Panc1 (cell line): Measurements from ENCODE around the gene OVAAL. TPM values are rescaled to one million over a fixed set of nuclear protein-coding genes. Genes with fewer than 3 reads are reported as not detected.

Experiments used
- ATAC-seq: fragments of 200-7000 bp; cut with Tn5 transposase; 2 replicates; pipeline ENCODE4 v1.9.1; 2020; ENCODE audit warnings: mild to moderate bottlenecking, moderate library complexity
- BruUV-seq: library from RNA; stranded (reverse); fragments of 400-500 nt; replicated peaks from 2 replicates; lab custom pipeline; 2021; lab: Mats Ljungman, UMichigan
- CTCF ChIA-PET: fragments of 300-600 bp; sonication (Branson Sonifier 250); formaldehyde crosslinking; loops from one replicate; lab custom pipeline; 2022; ENCODE audit warnings: antibody characterized with exemption; lab: Charles Lee
- POLR2A ChIA-PET: fragments of 300-600 bp; sonication (Branson Sonifier 250); formaldehyde crosslinking; loops from one replicate; lab custom pipeline; 2022; ENCODE audit warnings: antibody characterized with exemption; lab: Charles Lee
- DNase-seq: peaks from one replicate; pipeline ENCODE4 v3.0.0-alpha.2; 2010; ENCODE audit warnings: low read depth, low spot score
- H3K27ac ChIP-seq: 2 replicates; pipeline ENCODE4 v1.5.1; 2011; ENCODE audit warnings: mild to moderate bottlenecking, low read length, inconsistent platforms
- H3K27me3 ChIP-seq: fragments of 200-500 bp; sonication (Bioruptor generic); 2 replicates; pipeline ENCODE4 v1.6.0; 2014; ENCODE audit warnings: low read length, inconsistent platforms; ENCODE audit not compliant: control insufficient read depth, insufficient read depth
- H3K36me3 ChIP-seq: fragments of 200-500 bp; sonication (Bioruptor generic); 2 replicates; pipeline ENCODE4 v1.5.1; 2014; ENCODE audit warnings: inconsistent platforms, mild to moderate bottlenecking, low read length, moderate library complexity; ENCODE audit not compliant: control insufficient read depth, insufficient read depth
- H3K4me1 ChIP-seq: 2 replicates; pipeline ENCODE4 v1.5.1; 2011; ENCODE audit warnings: inconsistent platforms, mild to moderate bottlenecking, low read length, moderate library complexity; ENCODE audit not compliant: control insufficient read depth, insufficient read depth
- H3K4me3 ChIP-seq, 2 experiments: 2 replicates each; pipeline ENCODE4 v1.5.1; 2011 to 2012; ENCODE audit warnings: low read depth in 2 of 2, low read length in 2 of 2, mild to moderate bottlenecking in 2 of 2, inconsistent platforms in 1 of 2, moderate library complexity in 1 of 2
- H3K9me3 ChIP-seq: fragments of 200-500 bp; sonication (Bioruptor generic); 2 replicates; pipeline ENCODE4 v1.5.1; 2014; ENCODE audit warnings: low read depth, mild to moderate bottlenecking, inconsistent platforms, low read length, moderate library complexity; ENCODE audit not compliant: control insufficient read depth, insufficient read depth
- POLR2AphosphoS5 ChIP-seq: IDR thresholded peaks from 2 replicates; pipeline ENCODE4 v1.6.1; 2012; ENCODE audit warnings: mild to moderate bottlenecking, low read depth, low read length, moderate library complexity
- SIN3A ChIP-seq: IDR thresholded peaks from 2 replicates; pipeline ENCODE4 v1.6.1; 2012; ENCODE audit warnings: low read depth, mild to moderate bottlenecking, low read length, moderate library complexity, borderline replicate concordance; ENCODE audit not compliant: insufficient read depth
- TCF7L2 ChIP-seq: IDR thresholded peaks from 2 replicates; pipeline ENCODE4 v1.6.1; 2011; ENCODE audit warnings: mild to moderate bottlenecking, low read depth, low read length, inconsistent platforms
- in situ Hi-C: cut with HindIII; loops from 2 replicates; pipeline ENCODE4 v1.10.0; 2016; ENCODE audit warnings: low sequenced_read_pairs, low pct_unique_long_range_greater_than_20kb
- intact Hi-C: fragments of 100-400 bp; cut with micrococcal nuclease; formaldehyde crosslinking; loops from one replicate; pipeline ENCODE4 v1.10.0; 2022; ENCODE audit not compliant: unreplicated experiment
- total RNA-seq: library from RNA; stranded (reverse); gene quantifications from one replicate; pipeline ENCODE4 v1.2.1, GENCODE V29; 2021; ENCODE audit not compliant: unreplicated experiment
- TF ChIP-seq, protein P1 (sequence below), 2 experiments: IDR thresholded peaks; 2 replicates each; pipeline ENCODE4 v1.6.1; 2011 to 2012; ENCODE audit warnings: low read depth in 2 of 2, control low read depth in 1 of 2, low read length in 1 of 2, mild to moderate bottlenecking in 1 of 2, moderate library complexity in 1 of 2; ENCODE audit not compliant: insufficient read depth in 1 of 2
- TF ChIP-seq, protein P2 (sequence below): fragments of 450-650 bp; IDR thresholded peaks from 2 replicates; pipeline ENCODE4 v1.5.1; 2017; ENCODE audit warnings: mild to moderate bottlenecking

Gene OVAAL
- total RNA-seq, 1 experiment from 2014 or later: not detected

DNA sequence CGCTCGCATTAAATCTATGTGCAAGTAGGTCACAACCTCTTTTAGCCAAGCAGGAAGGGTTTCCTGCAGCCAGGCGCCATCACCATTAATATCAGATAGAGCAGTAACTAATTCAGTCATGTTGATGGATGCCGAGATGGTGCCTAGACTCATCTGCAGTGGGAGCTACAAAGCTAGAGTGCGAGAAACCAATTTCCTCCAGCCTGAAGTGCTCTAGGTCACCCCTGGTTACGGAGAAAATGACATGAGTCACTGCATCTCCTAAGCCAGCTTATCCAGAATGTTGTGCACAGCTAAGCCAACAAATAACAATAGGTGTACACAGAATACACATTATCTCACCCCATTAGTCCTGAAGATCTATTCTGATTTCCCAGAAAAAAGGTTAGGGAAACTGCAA is 36.0 kb downstream of the OVAAL start:
- Histone ChIP-seq H3K4me3 (no peak overlapping the region), H3K4me1 (no peaks in the 10 kb centered on the region), H3K27me3 (no peaks in the 10 kb centered on the region), H3K9me3 (no peaks in the 10 kb centered on the region), H3K36me3 (no peaks in the 10 kb centered on the region), H3K27ac (no peak overlapping the region)
- in situ Hi-C loops (no loop called here), intact Hi-C loops (no loop called here)
- ATAC-seq: no peak
- no peak for DNase-seq
- TF ChIP-seq, protein P1, sequence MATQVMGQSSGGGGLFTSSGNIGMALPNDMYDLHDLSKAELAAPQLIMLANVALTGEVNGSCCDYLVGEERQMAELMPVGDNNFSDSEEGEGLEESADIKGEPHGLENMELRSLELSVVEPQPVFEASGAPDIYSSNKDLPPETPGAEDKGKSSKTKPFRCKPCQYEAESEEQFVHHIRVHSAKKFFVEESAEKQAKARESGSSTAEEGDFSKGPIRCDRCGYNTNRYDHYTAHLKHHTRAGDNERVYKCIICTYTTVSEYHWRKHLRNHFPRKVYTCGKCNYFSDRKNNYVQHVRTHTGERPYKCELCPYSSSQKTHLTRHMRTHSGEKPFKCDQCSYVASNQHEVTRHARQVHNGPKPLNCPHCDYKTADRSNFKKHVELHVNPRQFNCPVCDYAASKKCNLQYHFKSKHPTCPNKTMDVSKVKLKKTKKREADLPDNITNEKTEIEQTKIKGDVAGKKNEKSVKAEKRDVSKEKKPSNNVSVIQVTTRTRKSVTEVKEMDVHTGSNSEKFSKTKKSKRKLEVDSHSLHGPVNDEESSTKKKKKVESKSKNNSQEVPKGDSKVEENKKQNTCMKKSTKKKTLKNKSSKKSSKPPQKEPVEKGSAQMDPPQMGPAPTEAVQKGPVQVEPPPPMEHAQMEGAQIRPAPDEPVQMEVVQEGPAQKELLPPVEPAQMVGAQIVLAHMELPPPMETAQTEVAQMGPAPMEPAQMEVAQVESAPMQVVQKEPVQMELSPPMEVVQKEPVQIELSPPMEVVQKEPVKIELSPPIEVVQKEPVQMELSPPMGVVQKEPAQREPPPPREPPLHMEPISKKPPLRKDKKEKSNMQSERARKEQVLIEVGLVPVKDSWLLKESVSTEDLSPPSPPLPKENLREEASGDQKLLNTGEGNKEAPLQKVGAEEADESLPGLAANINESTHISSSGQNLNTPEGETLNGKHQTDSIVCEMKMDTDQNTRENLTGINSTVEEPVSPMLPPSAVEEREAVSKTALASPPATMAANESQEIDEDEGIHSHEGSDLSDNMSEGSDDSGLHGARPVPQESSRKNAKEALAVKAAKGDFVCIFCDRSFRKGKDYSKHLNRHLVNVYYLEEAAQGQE (IDR thresholded peaks at IDR 0.05; ENCODE audit: insufficient read depth in 1 of 2, low read depth in 2 of 2, low read length in 1 of 2): no peak
- TF ChIP-seq, protein P2, sequence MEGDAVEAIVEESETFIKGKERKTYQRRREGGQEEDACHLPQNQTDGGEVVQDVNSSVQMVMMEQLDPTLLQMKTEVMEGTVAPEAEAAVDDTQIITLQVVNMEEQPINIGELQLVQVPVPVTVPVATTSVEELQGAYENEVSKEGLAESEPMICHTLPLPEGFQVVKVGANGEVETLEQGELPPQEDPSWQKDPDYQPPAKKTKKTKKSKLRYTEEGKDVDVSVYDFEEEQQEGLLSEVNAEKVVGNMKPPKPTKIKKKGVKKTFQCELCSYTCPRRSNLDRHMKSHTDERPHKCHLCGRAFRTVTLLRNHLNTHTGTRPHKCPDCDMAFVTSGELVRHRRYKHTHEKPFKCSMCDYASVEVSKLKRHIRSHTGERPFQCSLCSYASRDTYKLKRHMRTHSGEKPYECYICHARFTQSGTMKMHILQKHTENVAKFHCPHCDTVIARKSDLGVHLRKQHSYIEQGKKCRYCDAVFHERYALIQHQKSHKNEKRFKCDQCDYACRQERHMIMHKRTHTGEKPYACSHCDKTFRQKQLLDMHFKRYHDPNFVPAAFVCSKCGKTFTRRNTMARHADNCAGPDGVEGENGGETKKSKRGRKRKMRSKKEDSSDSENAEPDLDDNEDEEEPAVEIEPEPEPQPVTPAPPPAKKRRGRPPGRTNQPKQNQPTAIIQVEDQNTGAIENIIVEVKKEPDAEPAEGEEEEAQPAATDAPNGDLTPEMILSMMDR: no peak
- no peak for TF ChIP-seq TCF7L2
- TF ChIP-seq SIN3A: no peak
- no TSS peak for BruUV-seq
- CTCF ChIA-PET: no interaction called here
- POLR2A ChIA-PET: no interaction called here

DNA sequence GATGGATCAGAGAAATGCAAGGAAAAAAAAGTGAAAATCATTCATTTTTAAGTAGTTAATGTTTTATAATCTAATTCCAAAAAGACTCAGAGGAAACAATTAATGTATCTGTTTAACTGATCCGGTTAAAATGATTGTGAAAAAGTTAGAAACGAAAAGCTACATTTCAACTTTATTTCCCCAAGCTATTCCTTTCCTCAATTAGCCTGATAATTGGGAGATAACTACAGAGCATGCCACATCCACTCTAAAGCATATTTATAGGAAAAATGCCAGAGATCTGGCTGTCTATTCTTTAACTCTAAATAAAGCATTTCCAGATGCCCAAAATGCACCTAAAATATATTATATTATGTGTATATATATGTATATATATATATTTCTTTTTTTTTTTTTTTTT is 37.2 kb downstream of the OVAAL start:
- ATAC-seq: no peak
- no peaks in the 10 kb centered on the region for H3K9me3 ChIP-seq
- CTCF ChIA-PET: interaction anchor here (0.7 kb wide), 1 partner anchor 344 kb away, joined by 9 read pairs; no protein-coding TSS in a partner anchor
- no TSS peak for BruUV-seq
- no peaks in the 10 kb centered on the region for H3K4me1 ChIP-seq
- no peaks in the 10 kb centered on the region for H3K27me3 ChIP-seq
- TF ChIP-seq POLR2AphosphoS5 (no peak), SIN3A (no peak), TCF7L2 (no peak)
- TF ChIP-seq, protein P1 (IDR thresholded peaks at IDR 0.05; ENCODE audit: insufficient read depth in 1 of 2, low read depth in 2 of 2, low read length in 1 of 2): no peak
- TF ChIP-seq, protein P2: no peak
- H3K27ac ChIP-seq: no peak overlapping the region
- in situ Hi-C loops: no loop called here
- intact Hi-C loops: no loop called here
- POLR2A ChIA-PET: no interaction called here
- no peak for DNase-seq
- H3K4me3 ChIP-seq: no peak overlapping the region
- no peaks in the 10 kb centered on the region for H3K36me3 ChIP-seq
